ENCODE data around the gene TBX4. TPM values are rescaled to one million over a fixed set of nuclear protein-coding genes. Genes with fewer than 3 reads are reported as not detected.

TBX4 gene
- total RNA-seq, 1 experiment from 2014 or later: not detected

DNA sequence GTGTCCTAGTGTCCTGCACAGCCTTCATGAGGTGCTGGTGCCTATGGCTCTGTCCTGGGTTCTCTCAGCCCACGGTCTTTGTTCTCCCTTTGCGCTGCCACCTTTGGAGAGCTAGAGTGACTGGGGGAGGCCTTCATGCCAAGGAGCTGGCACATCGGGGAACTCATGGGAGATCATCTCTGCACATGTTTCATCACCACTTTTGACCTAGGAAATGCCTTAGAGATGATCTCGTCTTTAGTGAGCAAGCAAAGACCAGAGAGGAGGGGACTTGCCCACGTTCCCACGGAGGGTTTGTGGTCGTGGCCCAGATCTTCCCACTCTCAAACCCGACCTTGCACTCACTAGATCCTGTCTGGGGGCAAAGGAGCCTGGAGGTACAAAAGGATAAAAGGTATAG, 23.5 kb downstream of the TBX4 start:
- POLR2A ChIA-PET: no interaction called here
- intact Hi-C loops (cut with micrococcal nuclease): no loop called here
- Mint-ChIP-seq H3K36me3 (ENCODE audit: insufficient read depth, unreplicated experiment) (peaks cover 7% of the 10 kb centered on the region), H3K27ac (ENCODE audit: low read depth, unreplicated experiment) (no peak overlapping the region), H3K4me1 (ENCODE audit: insufficient read depth, unreplicated experiment) (peaks cover 19% of the 10 kb centered on the region), H3K9me3 (ENCODE audit: unreplicated experiment) (no peaks in the 10 kb centered on the region), H3K27me3 (ENCODE audit: insufficient read depth, unreplicated experiment) (no peaks in the 10 kb centered on the region), H3K4me3 (ENCODE audit: unreplicated experiment) (no peak overlapping the region)
- TF ChIP-seq, protein P1, sequence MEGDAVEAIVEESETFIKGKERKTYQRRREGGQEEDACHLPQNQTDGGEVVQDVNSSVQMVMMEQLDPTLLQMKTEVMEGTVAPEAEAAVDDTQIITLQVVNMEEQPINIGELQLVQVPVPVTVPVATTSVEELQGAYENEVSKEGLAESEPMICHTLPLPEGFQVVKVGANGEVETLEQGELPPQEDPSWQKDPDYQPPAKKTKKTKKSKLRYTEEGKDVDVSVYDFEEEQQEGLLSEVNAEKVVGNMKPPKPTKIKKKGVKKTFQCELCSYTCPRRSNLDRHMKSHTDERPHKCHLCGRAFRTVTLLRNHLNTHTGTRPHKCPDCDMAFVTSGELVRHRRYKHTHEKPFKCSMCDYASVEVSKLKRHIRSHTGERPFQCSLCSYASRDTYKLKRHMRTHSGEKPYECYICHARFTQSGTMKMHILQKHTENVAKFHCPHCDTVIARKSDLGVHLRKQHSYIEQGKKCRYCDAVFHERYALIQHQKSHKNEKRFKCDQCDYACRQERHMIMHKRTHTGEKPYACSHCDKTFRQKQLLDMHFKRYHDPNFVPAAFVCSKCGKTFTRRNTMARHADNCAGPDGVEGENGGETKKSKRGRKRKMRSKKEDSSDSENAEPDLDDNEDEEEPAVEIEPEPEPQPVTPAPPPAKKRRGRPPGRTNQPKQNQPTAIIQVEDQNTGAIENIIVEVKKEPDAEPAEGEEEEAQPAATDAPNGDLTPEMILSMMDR (IDR thresholded peaks at IDR 0.05; ENCODE audit: unreplicated experiment): no peak
- CTCF ChIA-PET: interaction anchor here (0.5 to 0.6 kb wide), 2 partner anchors 75 to 367 kb away, joined by 3 read pairs; no protein-coding TSS in a partner anchor
- no TSS peak for BruUV-seq (replicated peaks)
- DNase-seq (ENCODE audit: unreplicated experiment): peak; percentile 32

DNA sequence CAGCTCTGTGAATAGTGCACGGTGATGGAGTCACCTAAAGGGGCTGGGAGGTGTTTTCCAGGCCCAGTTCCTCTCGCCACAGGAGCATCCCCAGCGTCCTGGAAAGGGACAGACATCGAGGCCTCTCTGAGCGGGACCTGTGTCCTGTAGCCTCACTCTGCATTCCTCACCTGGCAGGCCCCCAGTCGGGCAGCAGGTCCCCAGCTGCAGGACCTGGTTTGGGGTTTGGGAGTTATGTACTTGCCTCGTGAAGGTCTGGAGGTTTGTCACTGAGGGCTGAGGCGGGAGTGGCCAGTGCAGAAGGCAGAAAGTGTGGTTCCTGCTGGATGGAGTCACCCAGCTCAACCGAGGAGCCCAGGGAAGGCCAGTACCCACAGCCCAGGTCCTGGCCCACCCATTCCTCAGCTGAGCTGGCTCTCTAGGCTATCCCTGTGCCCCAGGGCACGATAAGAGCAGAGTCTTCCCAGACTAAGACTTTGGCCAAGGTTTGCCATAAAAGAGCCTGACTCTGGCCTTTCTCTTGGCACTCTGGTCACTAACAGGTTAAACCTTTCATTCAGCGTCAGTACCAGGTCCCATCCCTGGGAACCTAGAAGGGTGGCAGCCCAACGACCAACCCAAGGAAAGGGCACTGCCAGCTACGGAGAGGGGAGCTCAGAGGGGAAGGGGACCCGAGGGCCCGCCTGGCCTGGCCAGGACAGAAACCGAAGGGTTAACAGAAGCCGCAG, 24.4 kb downstream of the TBX4 start:
- Mint-ChIP-seq H3K4me1 (ENCODE audit: insufficient read depth, unreplicated experiment) (peaks cover 19% of the 10 kb centered on the region), H3K36me3 (ENCODE audit: insufficient read depth, unreplicated experiment) (peaks cover 7% of the 10 kb centered on the region), H3K9me3 (ENCODE audit: unreplicated experiment) (no peaks in the 10 kb centered on the region), H3K27ac (ENCODE audit: low read depth, unreplicated experiment) (no peak overlapping the region), H3K4me3 (ENCODE audit: unreplicated experiment) (no peak overlapping the region), H3K27me3 (ENCODE audit: insufficient read depth, unreplicated experiment) (no peaks in the 10 kb centered on the region)
- CTCF ChIA-PET: interaction anchor here (0.5 to 0.6 kb wide), 3 partner anchors 74 to 847 kb away, joined by 3 read pairs; no protein-coding TSS in a partner anchor
- no TSS peak for BruUV-seq (replicated peaks)
- DNase-seq (ENCODE audit: unreplicated experiment): no peak
- POLR2A ChIA-PET: no interaction called here
- TF ChIP-seq, protein P1 (IDR thresholded peaks at IDR 0.05; ENCODE audit: unreplicated experiment): no peak
- intact Hi-C loops (cut with micrococcal nuclease): no loop called here

DNA sequence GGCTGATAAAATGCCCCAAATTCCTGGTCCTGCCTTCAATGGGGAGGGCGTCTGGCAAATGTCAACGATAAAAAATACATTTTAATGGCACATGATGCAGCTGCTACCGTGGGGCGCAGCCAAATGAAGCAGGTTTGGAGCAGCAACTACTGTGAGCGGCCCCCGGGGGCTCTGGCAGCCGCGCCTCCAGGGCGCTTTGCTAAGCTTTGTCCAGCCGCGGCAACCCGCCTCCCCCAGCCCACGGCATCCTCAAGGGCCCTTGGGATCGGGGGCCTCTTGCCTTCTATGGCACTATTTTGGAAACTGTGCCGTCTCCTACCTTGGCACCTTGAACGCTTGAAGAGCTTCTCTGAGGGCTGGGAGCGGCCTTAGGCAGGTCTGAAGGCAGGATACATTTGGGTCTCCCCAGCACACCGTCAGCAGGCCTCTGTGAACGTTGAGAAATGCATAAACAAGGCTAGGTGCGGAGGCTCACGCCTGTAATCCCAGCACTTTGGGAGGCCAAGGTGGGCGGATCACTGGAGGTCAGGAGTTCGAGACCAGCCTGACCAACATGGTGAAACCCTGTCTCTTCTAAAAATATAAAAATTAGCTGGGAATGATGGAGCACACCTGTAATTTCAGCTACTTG, 25.1 kb downstream of the TBX4 start:
- CTCF ChIA-PET: interaction anchor here (0.6 to 1.6 kb wide), 2 partner anchors 359 to 848 kb away, joined by 3 to 4 read pairs; no protein-coding TSS in a partner anchor
- intact Hi-C loops (cut with micrococcal nuclease): no loop called here
- TF ChIP-seq, protein P1 (IDR thresholded peaks at IDR 0.05; ENCODE audit: unreplicated experiment): no peak
- POLR2A ChIA-PET: no interaction called here
- BruUV-seq (replicated peaks): no TSS peak
- Mint-ChIP-seq H3K9me3 (ENCODE audit: unreplicated experiment) (no peaks in the 10 kb centered on the region), H3K4me3 (ENCODE audit: unreplicated experiment) (no peak overlapping the region), H3K4me1 (ENCODE audit: insufficient read depth, unreplicated experiment) (peaks cover 19% of the 10 kb centered on the region), H3K36me3 (ENCODE audit: insufficient read depth, unreplicated experiment) (peaks cover 7% of the 10 kb centered on the region), H3K27me3 (ENCODE audit: insufficient read depth, unreplicated experiment) (no peaks in the 10 kb centered on the region), H3K27ac (ENCODE audit: low read depth, unreplicated experiment) (no peak overlapping the region)
- no peak for DNase-seq (ENCODE audit: unreplicated experiment)

DNA sequence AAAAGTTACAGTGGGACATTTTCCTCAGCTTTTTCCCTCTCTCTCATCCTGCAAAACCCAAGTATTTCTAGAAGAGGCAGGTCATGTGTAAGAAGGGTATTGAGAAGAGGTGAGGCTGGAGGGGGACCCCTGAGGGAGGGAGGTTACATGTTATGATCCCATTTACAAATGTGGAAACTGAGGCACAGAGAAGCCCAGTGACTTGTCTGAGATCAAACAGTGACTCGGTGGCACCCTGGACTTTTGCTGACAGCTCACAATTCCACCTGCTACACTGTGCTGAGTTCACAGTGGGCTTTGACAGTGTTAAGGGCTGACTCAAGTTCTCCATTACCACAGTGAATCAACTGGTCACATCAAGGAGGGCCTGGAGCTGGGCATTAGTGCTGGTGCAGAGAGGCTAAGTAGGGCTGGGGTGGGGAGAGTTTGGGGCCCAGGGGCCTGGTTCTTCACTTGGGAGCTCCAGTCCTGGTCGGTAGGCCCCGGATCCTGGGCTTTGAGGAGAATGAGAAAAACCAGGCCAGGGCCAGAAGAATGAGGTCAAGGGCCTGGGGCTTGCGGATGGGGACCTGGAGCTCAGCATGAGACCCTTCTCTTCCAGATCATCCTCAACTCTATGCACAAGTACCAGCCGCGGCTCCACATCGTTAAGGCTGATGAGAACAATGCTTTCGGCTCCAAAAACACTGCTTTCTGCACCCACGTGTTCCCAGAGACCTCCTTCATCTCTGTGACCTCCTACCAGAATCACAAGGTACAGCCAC, 26.0 kb downstream of the TBX4 start:
- BruUV-seq (replicated peaks): no TSS peak
- peaks cover 7% of the 10 kb centered on the region for H3K36me3 Mint-ChIP-seq (ENCODE audit: insufficient read depth, unreplicated experiment)
- H3K27me3 Mint-ChIP-seq (ENCODE audit: insufficient read depth, unreplicated experiment): no peaks in the 10 kb centered on the region
- H3K4me1 Mint-ChIP-seq (ENCODE audit: insufficient read depth, unreplicated experiment): peaks cover 19% of the 10 kb centered on the region
- intact Hi-C loops (cut with micrococcal nuclease): no loop called here
- no peak for DNase-seq (ENCODE audit: unreplicated experiment)
- no peaks in the 10 kb centered on the region for H3K9me3 Mint-ChIP-seq (ENCODE audit: unreplicated experiment)
- no peak overlapping the region for H3K4me3 Mint-ChIP-seq (ENCODE audit: unreplicated experiment)
- TF ChIP-seq, protein P1 (IDR thresholded peaks at IDR 0.05; ENCODE audit: unreplicated experiment): no peak
- ChIA-PET POLR2A (no interaction called here), CTCF (interaction anchor here (1.0 to 1.6 kb wide), 2 partner anchors 66 to 358 kb away, joined by 3 to 4 read pairs; no protein-coding TSS in a partner anchor)
- H3K27ac Mint-ChIP-seq (ENCODE audit: low read depth, unreplicated experiment): no peak overlapping the region

Data from MCF 10A (cell line).